Inflammatory macrophage (primary cell): ENCODE measurements around the gene ADARB1.
"Not testable (repeated sequence)": the region's sequence is repeated elsewhere in the genome, so short reads cannot be mapped to it uniquely, and the experiment has no call there.

Experiments
- DNase-seq, 2 donors: peaks; one replicate each; pipeline ENCODE4 v3.0.0-alpha.2; 2020 to 2022

The ADARB1 gene

GRCh38 chr21:45119812-45120211 lies 45.4 kb downstream of the ADARB1 start:
- no peak for DNase-seq

- DNase-seq: no peak
Measured at GRCh38 chr21:45120975-45121374, 46.6 kb downstream of the ADARB1 start.

- DNase-seq: no peak
Measured at GRCh38 chr21:45122030-45122429, 47.6 kb downstream of the ADARB1 start.

- no peak for DNase-seq
Measured at GRCh38 chr21:45122432-45123132, 48.2 kb downstream of the ADARB1 start.

GRCh38 chr21:45123440-45123839 lies 49.1 kb downstream of the ADARB1 start:
- no peak for DNase-seq

GRCh38 chr21:45124596-45124995 lies 50.2 kb downstream of the ADARB1 start:
- no peak for DNase-seq

- peak; percentile 23 to 46 for DNase-seq
Measured at GRCh38 chr21:45125357-45125756, 51.0 kb downstream of the ADARB1 start.

GRCh38 chr21:45126204-45126626 lies 51.8 kb downstream of the ADARB1 start:
- DNase-seq: no peak

- DNase-seq: no peak
Measured at GRCh38 chr21:45126983-45127382, 52.6 kb downstream of the ADARB1 start.

- DNase-seq: no peak
Measured at GRCh38 chr21:45127937-45128336, 53.6 kb downstream of the ADARB1 start.

GRCh38 chr21:45128613-45129188 lies 54.3 kb downstream of the ADARB1 start:
- DNase-seq: peak; percentile 74 to 83

- peak; percentile 47 to 57 for DNase-seq
Measured at GRCh38 chr21:45129189-45129923, 55.0 kb downstream of the ADARB1 start.

GRCh38 chr21:45130324-45130774 lies 56.0 kb downstream of the ADARB1 start:
- DNase-seq: peak; percentile 55 to 86

- peak in 1 of 2 donors; percentile 21 for DNase-seq
Measured at GRCh38 chr21:45131537-45131999, 57.2 kb downstream of the ADARB1 start.

- peak in 1 of 2 donors; percentile 32 for DNase-seq
Measured at GRCh38 chr21:45132841-45133573, 58.6 kb downstream of the ADARB1 start.

GRCh38 chr21:45133574-45134278 lies 59.3 kb downstream of the ADARB1 start:
- DNase-seq: not testable (repeated sequence)

- no peak for DNase-seq
Measured at GRCh38 chr21:45134279-45135076, 60.1 kb downstream of the ADARB1 start.

GRCh38 chr21:45135122-45135521 lies 60.7 kb downstream of the ADARB1 start:
- DNase-seq: no peak

GRCh38 chr21:45135868-45136267 lies 61.5 kb downstream of the ADARB1 start:
- no peak for DNase-seq

GRCh38 chr21:45136500-45136899 lies 62.1 kb downstream of the ADARB1 start:
- no peak for DNase-seq

- DNase-seq: peak; percentile 85 to 90
Measured at GRCh38 chr21:45136927-45137611, 62.7 kb downstream of the ADARB1 start.
